ENCODE results near the gene ZBTB20. TPM values are rescaled to one million over a fixed set of nuclear protein-coding genes. Genes with fewer than 3 reads are reported as not detected.

The ZBTB20 gene
- total RNA-seq, 2 donors from 2014 or later: 75.7 to 91.2 TPM

- no peak for DNase-seq (ENCODE audit: low spot score)
- intact Hi-C loops (cut with DNase I): no loop called here
Observed at GRCh38 chr3:114299421-114299820, 847.7 kb downstream of the ZBTB20 start.

GRCh38 chr3:114295946-114296345 is 851.1 kb downstream of the ZBTB20 start:
- DNase-seq (ENCODE audit: low spot score): no peak
- intact Hi-C loops (cut with DNase I): no loop called here

GRCh38 chr3:114294940-114295480 is 852.1 kb downstream of the ZBTB20 start:
- no peak for DNase-seq (ENCODE audit: low spot score)
- intact Hi-C loops (cut with DNase I): no loop called here

GRCh38 chr3:114293838-114294535 is 853.1 kb downstream of the ZBTB20 start, which contains the start of gene TIGIT:
TIGIT (plus strand) TSS chr3:114294028; CDS start chr3:114294062, 34 bp downstream.
- DNase-seq (ENCODE audit: low spot score): no peak
- intact Hi-C loops (cut with DNase I): no loop called here

GRCh38 chr3:114290911-114291901 is 855.9 kb downstream of the ZBTB20 start:
- intact Hi-C loops (cut with DNase I): no loop called here
- peak; percentile 85 for DNase-seq (ENCODE audit: low spot score)

GRCh38 chr3:114286266-114286665 is 860.8 kb downstream of the ZBTB20 start:
- intact Hi-C loops (cut with DNase I): no loop called here
- no peak for DNase-seq (ENCODE audit: low spot score)

- intact Hi-C loops (cut with DNase I): no loop called here
- DNase-seq (ENCODE audit: low spot score): no peak
Observed at GRCh38 chr3:114285648-114286230, 861.3 kb downstream of the ZBTB20 start.

- DNase-seq (ENCODE audit: low spot score): no peak
Observed at GRCh38 chr3:114284644-114285043, 862.4 kb downstream of the ZBTB20 start.

More at GRCh38 chr3:114284644-114285043, 862.4 kb downstream of the ZBTB20 start:
- intact Hi-C loops (cut with DNase I): no loop called here

Small RNAs within 50 kb of the gene (microRNA-seq; reads per million reads assigned to microRNA genes)
- gene MIR4796 (ENCODE audit: borderline microRNAs expressed in 2 of 2): 0.26 to 0.32 reads per million in 2 donors
